Measurements from ENCODE around the gene POLD3. TPM values are rescaled to one million over a fixed set of nuclear protein-coding genes. Genes with fewer than 3 reads are reported as not detected.
"Not testable (repeated sequence)": the region's sequence is repeated elsewhere in the genome, so short reads cannot be mapped to it uniquely, and the experiment has no call there.

POLD3 gene
- total and polyA plus RNA-seq, 4 donors = 7.6 to 21.1 (median 15.0) TPM

- Histone ChIP-seq H3K4me3 (no peak overlapping the region), H3K9me3 (ENCODE audit: control insufficient read depth in 4 of 4, insufficient read depth in 3 of 4, low read length in 3 of 4) (peaks cover 0 to 2% (median 0%) of the 10 kb centered on the region in 4 donors), H3K27me3 (ENCODE audit: control insufficient read depth in 3 of 3, insufficient read depth in 3 of 3, low read length in 2 of 3) (no peaks in the 10 kb centered on the region), H3K27ac (ENCODE audit: low read depth in 1 of 2, low read length in 1 of 2) (no peak overlapping the region), H3K36me3 (ENCODE audit: control insufficient read depth in 4 of 4, insufficient read depth in 4 of 4, low read length in 4 of 4) (no peaks in the 10 kb centered on the region), H3K9ac (ENCODE audit: insufficient read depth in 1 of 2, low read length in 2 of 2) (no peak overlapping the region), H3K4me1 (ENCODE audit: control insufficient read depth in 5 of 5, insufficient read depth in 5 of 5, low read length in 5 of 5) (peaks cover 0 to 19% (median 4%) of the 10 kb centered on the region in 5 donors)
- TF ChIP-seq, protein P1, sequence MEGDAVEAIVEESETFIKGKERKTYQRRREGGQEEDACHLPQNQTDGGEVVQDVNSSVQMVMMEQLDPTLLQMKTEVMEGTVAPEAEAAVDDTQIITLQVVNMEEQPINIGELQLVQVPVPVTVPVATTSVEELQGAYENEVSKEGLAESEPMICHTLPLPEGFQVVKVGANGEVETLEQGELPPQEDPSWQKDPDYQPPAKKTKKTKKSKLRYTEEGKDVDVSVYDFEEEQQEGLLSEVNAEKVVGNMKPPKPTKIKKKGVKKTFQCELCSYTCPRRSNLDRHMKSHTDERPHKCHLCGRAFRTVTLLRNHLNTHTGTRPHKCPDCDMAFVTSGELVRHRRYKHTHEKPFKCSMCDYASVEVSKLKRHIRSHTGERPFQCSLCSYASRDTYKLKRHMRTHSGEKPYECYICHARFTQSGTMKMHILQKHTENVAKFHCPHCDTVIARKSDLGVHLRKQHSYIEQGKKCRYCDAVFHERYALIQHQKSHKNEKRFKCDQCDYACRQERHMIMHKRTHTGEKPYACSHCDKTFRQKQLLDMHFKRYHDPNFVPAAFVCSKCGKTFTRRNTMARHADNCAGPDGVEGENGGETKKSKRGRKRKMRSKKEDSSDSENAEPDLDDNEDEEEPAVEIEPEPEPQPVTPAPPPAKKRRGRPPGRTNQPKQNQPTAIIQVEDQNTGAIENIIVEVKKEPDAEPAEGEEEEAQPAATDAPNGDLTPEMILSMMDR (IDR thresholded peaks at IDR 0.05; ENCODE audit: control extremely low read depth, extremely low read depth) = no peak
- 67 to 94% methylated on average over 2 of the region's 2 CpGs for WGBS, 2 donors
- DNase-seq = peak; percentile 57 to 86 (median 77)
- no peak for ATAC-seq (ENCODE audit: insufficient read depth, low FRiP score)
These were observed 58.1 kb downstream of the POLD3 start for GRCh38 chr11:74650498-74650897.

DNA sequence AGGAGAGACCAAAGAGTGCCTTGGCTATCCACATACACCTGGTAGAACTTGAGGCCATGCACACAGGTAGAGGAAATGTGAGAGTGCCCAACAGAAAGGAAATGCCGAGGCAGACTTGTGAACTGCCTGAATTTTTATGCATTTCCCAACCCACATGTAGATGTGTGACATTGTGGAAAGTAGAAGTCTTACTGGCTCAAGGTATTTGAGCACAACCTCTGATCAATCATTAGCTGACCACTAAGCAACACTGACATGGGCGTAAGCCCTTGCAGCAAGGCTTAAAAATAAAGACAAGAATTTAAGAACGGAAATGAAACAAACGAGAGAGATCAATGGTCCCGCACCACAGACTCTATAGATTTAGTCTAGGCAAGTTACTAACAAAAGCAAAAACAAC is 62.6 kb downstream of the POLD3 start:
- no peak for ATAC-seq (ENCODE audit: insufficient read depth, low FRiP score)

GRCh38 chr11:74659124-74659523 is 66.7 kb downstream of the POLD3 start:
- H3K4me3 ChIP-seq; H3K27me3 ChIP-seq (ENCODE audit: control insufficient read depth in 3 of 3, insufficient read depth in 3 of 3, low read length in 2 of 3); H3K9ac ChIP-seq (ENCODE audit: insufficient read depth in 1 of 2, low read length in 2 of 2); DNase-seq; H3K9me3 ChIP-seq (ENCODE audit: control insufficient read depth in 4 of 4, insufficient read depth in 3 of 4, low read length in 3 of 4); ATAC-seq (ENCODE audit: insufficient read depth, low FRiP score); H3K36me3 ChIP-seq (ENCODE audit: control insufficient read depth in 4 of 4, insufficient read depth in 4 of 4, low read length in 4 of 4); H3K27ac ChIP-seq (ENCODE audit: low read depth in 1 of 2, low read length in 1 of 2); H3K4me1 ChIP-seq (ENCODE audit: control insufficient read depth in 5 of 5, insufficient read depth in 5 of 5, low read length in 5 of 5): not testable (repeated sequence)
- WGBS, 2 donors = 83 to 85% methylated on average over 4 of the region's 4 CpGs

More for the DNA sequence above, 62.6 kb downstream of the POLD3 start:
- TF ChIP-seq, protein P1 (IDR thresholded peaks at IDR 0.05; ENCODE audit: control extremely low read depth, extremely low read depth) = no peak
- DNase-seq = no peak
- 97 to 98% methylated on average over 5 of the region's 5 CpGs for WGBS, 2 donors
- Histone ChIP-seq H3K27me3 (ENCODE audit: control insufficient read depth in 3 of 3, insufficient read depth in 3 of 3, low read length in 2 of 3) (no peaks in the 10 kb centered on the region), H3K4me1 (ENCODE audit: control insufficient read depth in 5 of 5, insufficient read depth in 5 of 5, low read length in 5 of 5) (peaks cover 0 to 9% (median 4%) of the 10 kb centered on the region in 5 donors), H3K4me3 (no peak overlapping the region), H3K27ac (ENCODE audit: low read depth in 1 of 2, low read length in 1 of 2) (no peak overlapping the region), H3K9me3 (ENCODE audit: control insufficient read depth in 4 of 4, insufficient read depth in 3 of 4, low read length in 3 of 4) (peaks cover 0 to 2% (median 0%) of the 10 kb centered on the region in 4 donors), H3K36me3 (ENCODE audit: control insufficient read depth in 4 of 4, insufficient read depth in 4 of 4, low read length in 4 of 4) (no peaks in the 10 kb centered on the region), H3K9ac (ENCODE audit: insufficient read depth in 1 of 2, low read length in 2 of 2) (no peak overlapping the region)

DNA sequence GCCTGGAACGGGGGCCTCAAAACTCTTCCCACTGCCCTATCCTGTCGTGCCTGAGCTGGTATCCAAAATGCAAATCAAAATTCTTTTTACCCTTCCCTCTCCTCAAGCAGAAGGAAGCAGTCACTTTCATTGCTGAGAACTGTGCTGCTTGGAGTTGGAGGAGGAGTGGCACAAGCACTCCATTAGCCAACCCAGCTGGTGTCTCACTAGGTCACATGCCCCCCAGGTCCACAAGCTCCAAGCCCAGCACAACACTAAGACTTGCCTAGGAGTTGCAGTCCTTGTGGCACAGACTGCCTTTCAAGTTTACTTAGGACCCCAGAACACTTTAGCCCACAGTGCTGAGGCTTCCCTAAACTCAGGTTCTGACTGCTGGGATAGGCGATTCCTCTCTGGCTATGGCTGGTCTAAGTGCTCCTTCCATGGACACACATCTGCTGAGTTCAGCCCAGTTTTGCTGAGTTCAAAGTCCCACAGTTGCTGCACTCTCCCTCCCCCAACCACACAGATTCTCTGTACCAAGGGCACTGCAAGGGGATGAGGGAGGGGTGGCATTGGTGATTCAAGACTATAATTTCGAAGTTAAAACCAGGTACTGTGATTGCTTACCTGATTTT is 70.2 kb downstream of the POLD3 start:
- ATAC-seq (ENCODE audit: insufficient read depth, low FRiP score) (no peak), DNase-seq (no peak)
- TF ChIP-seq, protein P1 (IDR thresholded peaks at IDR 0.05; ENCODE audit: control extremely low read depth, extremely low read depth) = no peak
- Histone ChIP-seq H3K4me3 (no peak overlapping the region), H3K4me1 (ENCODE audit: control insufficient read depth in 5 of 5, insufficient read depth in 5 of 5, low read length in 5 of 5) (no peaks in the 10 kb centered on the region), H3K9me3 (ENCODE audit: control insufficient read depth in 4 of 4, insufficient read depth in 3 of 4, low read length in 3 of 4) (peaks cover 0 to 2% (median 0%) of the 10 kb centered on the region in 4 donors), H3K27me3 (ENCODE audit: control insufficient read depth in 3 of 3, insufficient read depth in 3 of 3, low read length in 2 of 3) (no peaks in the 10 kb centered on the region), H3K27ac (ENCODE audit: low read depth in 1 of 2, low read length in 1 of 2) (no peak overlapping the region), H3K9ac (ENCODE audit: insufficient read depth in 1 of 2, low read length in 2 of 2) (no peak overlapping the region), H3K36me3 (ENCODE audit: control insufficient read depth in 4 of 4, insufficient read depth in 4 of 4, low read length in 4 of 4) (no peaks in the 10 kb centered on the region)
- 97% methylated on average over 4 of the region's 4 CpGs for WGBS, 2 donors
